DMS153 treated with DMSO at 0.1 percent for 48 hours (cell line): ENCODE data around the gene SORCS2.

ENCODE experiments used
- DNase-seq: peaks from one replicate; lab custom pipeline; 2025; ENCODE audit not compliant: unreplicated experiment; lab: John Stamatoyannopoulos, UW

The SORCS2 gene

GRCh38 chr4:7498446-7499200, 306.3 kb downstream of the SORCS2 start:
- DNase-seq: no peak

GRCh38 chr4:7499661-7500060, 307.3 kb downstream of the SORCS2 start:
- no peak for DNase-seq

GRCh38 chr4:7500404-7500803, 308.1 kb downstream of the SORCS2 start:
- no peak for DNase-seq

- DNase-seq: no peak
Observed at GRCh38 chr4:7501314-7501713, 309.0 kb downstream of the SORCS2 start.

GRCh38 chr4:7501873-7502272, 309.5 kb downstream of the SORCS2 start:
- no peak for DNase-seq

GRCh38 chr4:7503559-7504249, 311.4 kb downstream of the SORCS2 start:
- DNase-seq: no peak

- no peak for DNase-seq
Observed at GRCh38 chr4:7505116-7505900, 313.0 kb downstream of the SORCS2 start.

- DNase-seq: no peak
Observed at GRCh38 chr4:7506119-7506518, 313.8 kb downstream of the SORCS2 start.

- DNase-seq: no peak
Observed at GRCh38 chr4:7506572-7506971, 314.2 kb downstream of the SORCS2 start.

GRCh38 chr4:7507381-7507780, 315.0 kb downstream of the SORCS2 start:
- no peak for DNase-seq

- no peak for DNase-seq
Observed at GRCh38 chr4:7510066-7510465, 317.7 kb downstream of the SORCS2 start.

- DNase-seq: no peak
Observed at GRCh38 chr4:7510538-7510937, 318.2 kb downstream of the SORCS2 start.

GRCh38 chr4:7511525-7511924, 319.2 kb downstream of the SORCS2 start:
- no peak for DNase-seq

GRCh38 chr4:7512428-7512827, 320.1 kb downstream of the SORCS2 start:
- no peak for DNase-seq

GRCh38 chr4:7512946-7513345, 320.6 kb downstream of the SORCS2 start:
- no peak for DNase-seq

GRCh38 chr4:7513671-7514070, 321.3 kb downstream of the SORCS2 start:
- no peak for DNase-seq

- DNase-seq: no peak
Observed at GRCh38 chr4:7514281-7514680, 321.9 kb downstream of the SORCS2 start.

GRCh38 chr4:7514789-7515188, 322.5 kb downstream of the SORCS2 start:
- no peak for DNase-seq

- DNase-seq: no peak
Observed at GRCh38 chr4:7515390-7515902, 323.1 kb downstream of the SORCS2 start.

- no peak for DNase-seq
Observed at GRCh38 chr4:7516096-7516772, 323.9 kb downstream of the SORCS2 start.

GRCh38 chr4:7516773-7517144, 324.4 kb downstream of the SORCS2 start:
- DNase-seq: no peak
